Nucleus accumbens (tissue), 56 donors: ENCODE measurements around the gene ZFX.

ENCODE experiments used
- DNase-seq, 56 donors: peaks; one replicate each; lab custom pipeline; 2025; lab: John Stamatoyannopoulos, UW

The ZFX gene

GRCh38 chrX:24231641-24232179, 82.2 kb downstream of the ZFX start:
- no peak for DNase-seq

GRCh38 chrX:24232796-24233195, 83.3 kb downstream of the ZFX start:
- DNase-seq: no peak

GRCh38 chrX:24235084-24235710, 85.7 kb downstream of the ZFX start:
- DNase-seq: no peak

- DNase-seq: peak in 6 of 56 donors; percentile 0 to 5 (median 0)
Measured at GRCh38 chrX:24241822-24242648, 92.5 kb downstream of the ZFX start.

- peak in 22 of 56 donors; percentile 0 to 33 (median 4) for DNase-seq
Measured at GRCh38 chrX:24242649-24243175, 93.2 kb downstream of the ZFX start.

GRCh38 chrX:24243188-24243587, 93.7 kb downstream of the ZFX start:
- no peak for DNase-seq

- DNase-seq: no peak
Measured at GRCh38 chrX:24243692-24244091, 94.2 kb downstream of the ZFX start.

- DNase-seq: no peak
Measured at GRCh38 chrX:24245202-24245601, 95.7 kb downstream of the ZFX start.

GRCh38 chrX:24248042-24248441, 98.5 kb downstream of the ZFX start:
- no peak for DNase-seq

- DNase-seq: no peak
Measured at GRCh38 chrX:24253030-24253429, 103.5 kb downstream of the ZFX start.

- DNase-seq: no peak
Measured at GRCh38 chrX:24253469-24253868, 103.9 kb downstream of the ZFX start.

- no peak for DNase-seq
Measured at GRCh38 chrX:24257011-24257410, 107.5 kb downstream of the ZFX start.

- DNase-seq: peak in 14 of 56 donors; percentile 0 to 23 (median 0)
Measured at GRCh38 chrX:24259544-24260240, 110.2 kb downstream of the ZFX start.

GRCh38 chrX:24260842-24261550, 111.5 kb downstream of the ZFX start:
- DNase-seq: peak in 8 of 56 donors; percentile 0 to 13 (median 0)

- DNase-seq: no peak
Measured at GRCh38 chrX:24262309-24262708, 112.8 kb downstream of the ZFX start.

GRCh38 chrX:24264383-24264782, 114.9 kb downstream of the ZFX start:
- DNase-seq: no peak
